B cell (primary cell): Measurements from ENCODE around the gene XRCC4. TPM values are rescaled to one million over a fixed set of nuclear protein-coding genes. Genes with fewer than 3 reads are reported as not detected.

Experiments used
- ATAC-seq: fragments of 200-7000 bp; cut with Tn5 transposase; one replicate; pipeline ENCODE4 v1.10.0; 2021; ENCODE audit warnings: low read depth, mild to moderate bottlenecking, moderate number of reproducible peaks, moderate library complexity
- CTCF ChIA-PET: fragments of 350-600 bp; sonication (Branson Sonifier 250); formaldehyde crosslinking; loops from one replicate; lab custom pipeline; 2021; ENCODE audit warnings: antibody characterized with exemption, inconsistent platforms; lab: Charles Lee
- POLR2A ChIA-PET: fragments of 350-600 bp; sonication (Branson Sonifier 250); formaldehyde crosslinking; loops from one replicate; lab custom pipeline; 2021; ENCODE audit warnings: antibody characterized with exemption; lab: Charles Lee
- DNase-seq: peaks from one replicate; pipeline ENCODE4 v3.0.0; 2013
- H2AFZ ChIP-seq: 2 replicates; pipeline ENCODE4 v1.6.1; 2012; ENCODE audit warnings: mild to moderate bottlenecking, low read depth, low read length; ENCODE audit not compliant: insufficient read depth, poor library complexity, severe bottlenecking
- H3K27ac ChIP-seq, 2 donors: 1 replicate in 1 of 2; 2 replicates in 1 of 2; pipeline ENCODE4 v1.5.1; 2012 to 2013; ENCODE audit warnings: low read length in 2 of 2, mild to moderate bottlenecking in 2 of 2, moderate library complexity in 1 of 2
- H3K27me3 ChIP-seq, 4 experiments: fragments of 200-600 bp in 1 of 4; sonication (generic) in 1 of 4; replicated peaks in 1 of 4; 1 replicate in 2 of 4; 2 replicates in 2 of 4; pipeline versions ENCODE4 v1.6.1 to v1.7.0; 2013 to 2016; ENCODE audit warnings: low read length in 3 of 4, mild to moderate bottlenecking in 2 of 4, mixed read lengths in 1 of 4, moderate library complexity in 1 of 4; ENCODE audit not compliant: insufficient read depth in 4 of 4, control insufficient read depth in 3 of 4; ENCODE audit errors: control extremely low read depth in 1 of 4
- H3K36me3 ChIP-seq, 2 experiments: replicated peaks in 1 of 2; 1 replicate in 1 of 2; 2 replicates in 1 of 2; pipeline versions ENCODE4 v1.6.1 to v1.7.1; 2013; ENCODE audit warnings: low read length in 1 of 2; ENCODE audit not compliant: insufficient read depth in 2 of 2, control insufficient read depth in 1 of 2; ENCODE audit errors: control extremely low read depth in 1 of 2, extremely low read depth in 1 of 2
- H3K4me1 ChIP-seq, 2 donors: fragments of 200-600 bp in 1 of 2; sonication (generic) in 1 of 2; 1 replicate in 1 of 2; 2 replicates in 1 of 2; pipeline versions ENCODE4 v1.5.1 to v1.6.1; 2013 to 2017; ENCODE audit warnings: low read length in 2 of 2; ENCODE audit not compliant: control insufficient read depth in 2 of 2, insufficient read depth in 2 of 2
- H3K4me2 ChIP-seq: replicated peaks from 2 replicates; pipeline ENCODE3; 2012; ENCODE audit warnings: mild to moderate bottlenecking, low read depth, low read length; ENCODE audit not compliant: poor library complexity, severe bottlenecking
- H3K4me3 ChIP-seq, 5 experiments: fragments of 200-600 bp in 1 of 5; sonication (generic) in 1 of 5; 1 replicate in 3 of 5; 2 replicates in 2 of 5; pipeline versions ENCODE4 v1.5.1 to v1.7.0; 2011 to 2016; ENCODE audit warnings: low read length in 4 of 5, mild to moderate bottlenecking in 4 of 5, low read depth in 2 of 5, control low read depth in 1 of 5, moderate library complexity in 1 of 5; ENCODE audit not compliant: insufficient read depth in 1 of 5; ENCODE audit errors: control extremely low read depth in 1 of 5, extremely low read depth in 1 of 5
- H3K79me2 ChIP-seq: fragments of 200-600 bp; sonication (generic); one replicate; pipeline ENCODE4 v1.6.0; 2016; ENCODE audit warnings: low read length; ENCODE audit not compliant: control insufficient read depth, insufficient read depth
- H3K9ac ChIP-seq: fragments of 200-600 bp; sonication (generic); 2 replicates; pipeline ENCODE4 v1.6.1; 2017; ENCODE audit warnings: mild to moderate bottlenecking, low read length, moderate library complexity
- H3K9me3 ChIP-seq, 3 donors: one replicate each; pipeline versions ENCODE4 v1.6.1 to v1.7.1; 2013; ENCODE audit warnings: low read length in 2 of 3; ENCODE audit not compliant: control insufficient read depth in 2 of 3, insufficient read depth in 1 of 3; ENCODE audit errors: control extremely low read depth in 1 of 3
- H4K20me1 ChIP-seq: 2 replicates; pipeline ENCODE4 v1.6.0; 2012; ENCODE audit warnings: mild to moderate bottlenecking, low read length; ENCODE audit not compliant: insufficient read depth, control insufficient read depth, poor library complexity, severe bottlenecking
- H3K27ac Mint-ChIP-seq: one replicate; pipeline ENCODE4 v1.8.0; 2021; ENCODE audit warnings: mixed read lengths
- H3K27me3 Mint-ChIP-seq: one replicate; pipeline ENCODE4 v1.8.0; 2021; ENCODE audit warnings: mixed read lengths
- H3K4me1 Mint-ChIP-seq: one replicate; pipeline ENCODE4 v1.8.0; 2021; ENCODE audit warnings: mixed read lengths
- H3K4me3 Mint-ChIP-seq: one replicate; pipeline ENCODE4 v1.8.0; 2021; ENCODE audit warnings: mixed read lengths
- H3K9me3 Mint-ChIP-seq: one replicate; pipeline ENCODE4 v1.8.0; 2022; ENCODE audit warnings: mixed read lengths; ENCODE audit not compliant: insufficient read depth
- CTCF ChIP-seq: fragments of 200-600 bp; IDR thresholded peaks from one replicate; pipeline ENCODE4 v1.8.0; 2022; ENCODE audit warnings: antibody characterized with exemption, mild to moderate bottlenecking
- EZH2 ChIP-seq: IDR thresholded peaks from 2 replicates; pipeline ENCODE4 v1.6.1; 2012; ENCODE audit warnings: borderline replicate concordance, low read depth, mild to moderate bottlenecking, moderate library complexity, low read length; ENCODE audit not compliant: insufficient read depth, poor library complexity, severe bottlenecking
- WGBS: methylation state at CpG from one replicate; pipeline ENCODE4 v1.1.5; 2013; ENCODE audit warnings: missing lambda C conversion rate; ENCODE audit not compliant: insufficient coverage; 5-methylcytosine and 5-hydroxymethylcytosine counted together
- intact Hi-C: fragments of 100-400 bp; cut with micrococcal nuclease; formaldehyde crosslinking; loops from one replicate; pipeline ENCODE4 v1.10.0; 2022
- polyA plus RNA-seq: library from polyadenylated mRNA; depleted of rRNA; stranded (reverse); fragments of >200 nt; gene quantifications from 2 replicates; pipeline ENCODE4 v1.2.3, GENCODE V29; 2012
- total RNA-seq, 2 donors: library from RNA; stranded (reverse); fragments of 120-200 nt in 1 of 2; gene quantifications; 1 replicate in 1 of 2; 2 replicates in 1 of 2; pipeline versions ENCODE4 v1.2.3 to v1.2.4, GENCODE V29; 2013 to 2022

XRCC4 gene
- total and polyA plus RNA-seq, 2 donors (not counting 1 experiment from before 2014, with no cell fraction given): 1.3 to 7.7 TPM

GRCh38 chr5:83277154-83277553, 199.8 kb downstream of the XRCC4 start:
- TF ChIP-seq EZH2 (no peak), CTCF (no peak)
- no peak overlapping the region for H3K4me2 ChIP-seq
- H3K4me1 Mint-ChIP-seq: no peaks in the 10 kb centered on the region
- H3K36me3 ChIP-seq: no peaks in the 10 kb centered on the region
- H3K27me3 ChIP-seq: no peaks in the 10 kb centered on the region
- ATAC-seq (no peak), DNase-seq (no peak)
- H3K9ac ChIP-seq: no peak overlapping the region
- intact Hi-C loops: no loop called here
- H3K9me3 Mint-ChIP-seq: peaks cover 4% of the 10 kb centered on the region
- CTCF ChIA-PET: no interaction called here
- no peak overlapping the region for H3K27ac Mint-ChIP-seq
- no peak overlapping the region for H3K4me3 ChIP-seq
- no peak overlapping the region for H3K4me3 Mint-ChIP-seq
- H3K9me3 ChIP-seq: no peaks in the 10 kb centered on the region
- no peaks in the 10 kb centered on the region for H3K27me3 Mint-ChIP-seq
- no peaks in the 10 kb centered on the region for H4K20me1 ChIP-seq
- no peaks in the 10 kb centered on the region for H3K4me1 ChIP-seq
- POLR2A ChIA-PET: no interaction called here
- no peaks in the 10 kb centered on the region for H3K79me2 ChIP-seq
- H3K27ac ChIP-seq: no peak overlapping the region
- no peak overlapping the region for H2AFZ ChIP-seq
- WGBS: 100% methylated on average over 1 of the region's 4 CpGs

GRCh38 chr5:83277953-83278352, 200.6 kb downstream of the XRCC4 start:
- TF ChIP-seq CTCF: no peak
- ATAC-seq: no peak
- intact Hi-C loops: no loop called here
- DNase-seq: no peak
- H3K9ac ChIP-seq: no peak overlapping the region
- POLR2A ChIA-PET: no interaction called here
- no peaks in the 10 kb centered on the region for H3K9me3 ChIP-seq
- H3K36me3 ChIP-seq: no peaks in the 10 kb centered on the region
- no peaks in the 10 kb centered on the region for H3K79me2 ChIP-seq
- CTCF ChIA-PET: no interaction called here
- Mint-ChIP-seq H3K9me3 (peaks cover 4% of the 10 kb centered on the region), H3K4me3 (no peak overlapping the region), H3K27ac (no peak overlapping the region), H3K27me3 (no peaks in the 10 kb centered on the region), H3K4me1 (no peaks in the 10 kb centered on the region)
- no CpG with 5 or more reads among the region's 2 CpGs for WGBS
- H3K27ac ChIP-seq: no peak overlapping the region
- H3K4me1 ChIP-seq: no peaks in the 10 kb centered on the region
- H2AFZ ChIP-seq: no peak overlapping the region
- H3K4me2 ChIP-seq: no peak overlapping the region
- no peaks in the 10 kb centered on the region for H3K27me3 ChIP-seq
- H4K20me1 ChIP-seq: no peaks in the 10 kb centered on the region
- no peak overlapping the region for H3K4me3 ChIP-seq
